ENCODE measurements around the gene ATF3.

The ATF3 gene

DNA sequence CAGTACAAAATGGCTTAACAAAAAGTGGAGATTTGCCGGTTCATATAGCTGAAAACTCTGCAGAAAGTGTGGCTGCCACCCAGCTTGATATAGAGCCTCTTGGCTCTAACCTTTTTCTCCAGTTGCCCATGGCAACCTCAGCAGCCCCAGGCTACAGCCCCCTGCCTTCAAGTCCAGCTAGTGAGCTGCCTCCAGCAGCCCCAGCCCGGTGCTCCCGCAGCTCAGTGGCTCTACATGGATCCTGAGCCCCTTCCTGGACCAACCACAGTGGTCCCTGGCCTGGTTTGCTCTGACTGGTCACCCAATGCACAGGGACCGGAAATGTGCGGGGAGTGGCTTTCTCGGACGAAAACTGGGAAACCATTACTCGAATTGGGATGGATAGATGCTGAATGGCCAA, 13.3 kb upstream of the ATF3 start:
- Mint-ChIP-seq H3K9me3 (no peaks in the 10 kb centered on the region), H3K36me3 (ENCODE audit: low read depth) (no peaks in the 10 kb centered on the region), H3K4me3 (no peak overlapping the region), H3K27ac (no peak overlapping the region), H3K4me1 (ENCODE audit: low read depth) (peaks cover 13% of the 10 kb centered on the region), H3K27me3 (peaks cover 23% of the 10 kb centered on the region)
- intact Hi-C loops (cut with micrococcal nuclease) = loop anchor here (10.0 kb wide), 1 partner anchor 80 kb away; no protein-coding TSS in a partner anchor

DNA sequence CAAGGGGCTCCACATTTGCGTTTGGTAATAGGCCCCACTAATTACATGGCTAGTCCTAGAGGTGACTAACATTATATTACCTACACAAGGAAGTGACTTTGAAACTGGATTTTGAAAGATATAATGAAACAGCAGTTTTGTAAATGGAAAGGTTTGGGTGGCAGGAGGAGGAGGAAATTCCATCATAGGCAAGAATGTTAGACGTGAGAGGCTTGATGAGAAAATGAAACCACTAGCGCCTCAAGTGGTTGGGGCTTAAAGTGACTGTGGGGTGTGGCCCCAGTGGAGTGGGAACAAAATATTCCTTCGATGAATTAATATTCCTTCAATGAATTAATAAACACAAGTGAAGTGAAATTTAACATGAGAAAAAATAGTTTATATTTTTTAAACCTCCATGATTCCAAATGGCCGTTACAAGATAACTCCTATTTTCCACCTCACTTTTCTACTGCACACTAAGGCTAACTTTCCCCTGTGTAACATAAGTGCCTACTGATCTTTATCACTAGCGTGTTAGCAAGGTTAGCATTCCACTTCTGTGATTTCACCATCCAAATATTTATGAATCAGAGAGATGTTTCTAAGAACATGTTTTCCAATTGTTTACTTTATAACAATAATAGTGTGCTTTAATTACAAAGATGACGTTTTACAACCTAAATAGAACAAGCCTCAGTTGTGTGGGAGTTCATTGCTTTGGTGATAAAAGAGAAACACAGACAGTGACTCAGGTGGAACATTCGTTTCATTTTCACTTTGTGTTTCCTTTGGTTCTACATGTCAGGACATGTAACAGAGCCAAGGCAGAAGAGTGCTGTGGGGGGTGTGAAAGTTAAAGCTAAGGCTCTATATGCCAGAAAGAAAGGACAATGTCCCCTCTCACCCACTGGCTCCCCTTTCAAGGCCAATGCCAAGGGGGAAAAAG, 12.5 kb upstream of the ATF3 start:
- intact Hi-C loops (cut with micrococcal nuclease) = loop anchor here (10.0 kb wide), 1 partner anchor 81 kb away; no protein-coding TSS in a partner anchor
- H3K4me3 Mint-ChIP-seq = no peak overlapping the region
- peaks cover 29% of the 10 kb centered on the region for H3K27me3 Mint-ChIP-seq
- H3K9me3 Mint-ChIP-seq = no peaks in the 10 kb centered on the region
- H3K27ac Mint-ChIP-seq = no peak overlapping the region
- H3K4me1 Mint-ChIP-seq (ENCODE audit: low read depth) = peaks cover 13% of the 10 kb centered on the region
- H3K36me3 Mint-ChIP-seq (ENCODE audit: low read depth) = no peaks in the 10 kb centered on the region

DNA sequence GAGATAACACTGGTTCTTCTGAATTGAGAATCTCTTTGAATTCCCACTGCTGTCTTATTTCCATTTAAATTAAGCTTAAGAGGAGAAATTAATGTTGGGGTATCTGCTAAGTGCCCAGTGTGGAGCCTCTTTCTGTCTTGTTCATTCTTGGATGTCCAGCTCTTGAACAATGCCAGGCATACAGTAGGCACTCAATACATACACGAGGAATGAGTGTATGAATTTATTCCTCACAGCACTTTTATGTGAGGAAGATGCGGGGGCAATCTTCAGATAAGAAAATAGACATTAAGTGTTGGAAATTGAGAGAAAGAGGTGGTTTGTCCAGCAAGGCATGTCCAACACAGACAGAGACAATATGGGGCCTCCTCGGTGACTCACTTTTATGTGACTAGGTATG, 11.8 kb upstream of the ATF3 start:
- Mint-ChIP-seq H3K4me3 (no peak overlapping the region), H3K27me3 (peaks cover 31% of the 10 kb centered on the region), H3K27ac (no peak overlapping the region), H3K9me3 (no peaks in the 10 kb centered on the region), H3K4me1 (ENCODE audit: low read depth) (peaks cover 13% of the 10 kb centered on the region), H3K36me3 (ENCODE audit: low read depth) (no peaks in the 10 kb centered on the region)
- intact Hi-C loops (cut with micrococcal nuclease) = loop anchor here (10.0 kb wide), 1 partner anchor 82 kb away; no protein-coding TSS in a partner anchor

DNA sequence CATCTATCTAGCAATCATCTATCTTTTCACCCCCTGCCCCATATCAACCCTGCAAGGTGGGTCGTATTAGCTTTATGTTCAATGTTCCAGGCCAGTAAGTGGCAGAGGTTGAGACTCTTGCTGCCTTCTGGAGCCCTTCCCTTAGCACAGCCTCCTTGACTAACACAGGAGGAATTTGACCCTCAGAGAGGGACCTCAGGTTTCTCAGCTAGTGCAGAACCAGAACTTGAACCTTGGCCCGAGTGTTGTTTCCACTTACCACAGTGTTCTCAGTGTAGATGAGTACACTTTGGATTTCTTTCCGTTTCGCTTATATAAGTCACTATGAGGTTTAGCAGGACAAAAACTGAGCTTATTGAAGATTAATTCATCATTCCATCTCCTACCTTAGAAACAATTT, 11.1 kb upstream of the ATF3 start:
- peaks cover 13% of the 10 kb centered on the region for H3K4me1 Mint-ChIP-seq (ENCODE audit: low read depth)
- no peaks in the 10 kb centered on the region for H3K9me3 Mint-ChIP-seq
- no peak overlapping the region for H3K4me3 Mint-ChIP-seq
- H3K27me3 Mint-ChIP-seq = peaks cover 35% of the 10 kb centered on the region
- no peak overlapping the region for H3K27ac Mint-ChIP-seq
- intact Hi-C loops (cut with micrococcal nuclease) = loop anchor here (10.0 kb wide), 1 partner anchor 83 kb away; no protein-coding TSS in a partner anchor
- no peaks in the 10 kb centered on the region for H3K36me3 Mint-ChIP-seq (ENCODE audit: low read depth)

DNA sequence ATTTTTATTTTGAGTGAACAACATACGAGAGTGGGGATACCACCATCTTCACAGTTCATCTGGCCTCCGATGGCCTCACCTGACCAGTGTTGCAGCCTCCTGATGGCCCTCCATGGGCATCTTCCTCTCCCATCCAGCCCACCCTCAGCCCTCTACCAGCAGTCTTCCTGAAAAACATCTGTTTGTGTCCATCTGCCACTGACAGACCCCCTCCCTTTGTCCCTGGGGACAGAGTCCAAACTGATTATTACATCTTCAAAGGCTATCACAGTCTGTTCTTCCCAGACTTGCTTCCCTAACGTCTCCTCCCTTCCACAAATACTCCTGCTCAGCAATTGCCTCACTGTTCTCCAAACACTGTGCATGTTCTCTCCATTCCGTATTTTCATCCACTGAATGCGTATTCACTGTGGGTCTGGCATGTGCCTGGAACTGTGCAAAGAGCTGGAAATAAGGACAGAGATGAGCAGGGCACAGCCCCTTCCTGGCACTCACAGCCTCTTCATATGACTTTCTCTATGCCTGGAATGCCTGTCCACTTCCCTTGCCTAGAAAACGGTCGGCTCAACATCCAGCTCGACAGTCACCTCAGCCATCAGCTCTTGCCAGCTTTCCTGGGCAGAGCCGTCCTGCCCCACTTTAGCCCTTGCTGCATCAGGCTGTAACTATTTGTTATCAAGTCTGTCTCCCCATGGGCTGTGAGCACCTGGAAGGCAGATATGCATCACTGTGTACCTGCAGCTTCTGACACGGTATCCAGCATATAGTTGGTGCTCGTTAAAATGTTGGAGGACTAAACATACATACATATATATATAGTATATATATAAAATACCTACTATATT, 8.3 kb upstream of the ATF3 start:
- peaks cover 56% of the 10 kb centered on the region for H3K27me3 Mint-ChIP-seq
- intact Hi-C loops (cut with micrococcal nuclease) = no loop called here
- H3K4me1 Mint-ChIP-seq (ENCODE audit: low read depth) = peaks cover 14% of the 10 kb centered on the region

DNA sequence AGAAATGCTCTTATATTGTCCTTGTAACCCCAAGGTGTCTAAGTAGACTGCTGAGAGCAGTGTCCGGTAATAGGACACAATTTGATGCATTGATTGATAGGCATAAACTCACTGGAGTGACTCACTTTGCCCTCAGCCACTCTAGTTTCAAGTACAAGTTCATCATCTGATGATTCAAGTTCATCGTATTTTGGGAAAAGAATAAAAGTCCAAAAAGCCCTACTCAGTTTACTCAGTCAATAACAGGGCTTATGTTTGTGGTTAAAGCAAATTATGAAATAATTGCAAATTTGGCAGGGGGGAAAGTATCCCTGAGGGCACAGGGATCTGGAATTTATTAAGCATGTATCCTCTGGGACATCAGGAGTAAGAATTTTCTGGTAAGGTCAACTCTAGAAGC, 7.6 kb upstream of the ATF3 start:
- Mint-ChIP-seq H3K36me3 (ENCODE audit: low read depth) (no peaks in the 10 kb centered on the region), H3K27me3 (peaks cover 63% of the 10 kb centered on the region), H3K9me3 (no peaks in the 10 kb centered on the region), H3K4me1 (ENCODE audit: low read depth) (peaks cover 14% of the 10 kb centered on the region), H3K4me3 (no peak overlapping the region), H3K27ac (no peak overlapping the region)
- intact Hi-C loops (cut with micrococcal nuclease) = no loop called here

More for the DNA sequence above, 8.3 kb upstream of the ATF3 start:
- Mint-ChIP-seq H3K4me3 (no peak overlapping the region), H3K27ac (no peak overlapping the region), H3K9me3 (no peaks in the 10 kb centered on the region), H3K36me3 (ENCODE audit: low read depth) (no peaks in the 10 kb centered on the region)

DNA sequence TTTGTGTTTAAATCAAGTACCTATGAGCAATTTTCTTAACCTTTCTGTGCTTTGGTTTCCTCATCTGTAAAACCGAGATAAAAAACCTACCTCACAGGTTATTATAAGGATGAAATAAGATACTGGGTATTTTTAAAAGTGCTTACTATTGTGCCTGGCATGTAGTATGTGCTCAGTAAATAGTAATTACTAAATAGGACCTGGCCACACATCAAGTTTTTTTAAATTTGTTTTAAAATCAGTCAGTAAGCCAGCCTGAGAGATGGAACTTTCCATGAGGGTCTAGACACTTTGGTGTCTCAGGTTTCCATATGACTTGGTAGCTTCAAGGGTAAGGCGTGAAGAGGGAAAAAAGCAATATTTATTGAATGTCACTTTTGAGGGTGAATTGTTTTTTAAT, 7.0 kb upstream of the ATF3 start:
- H3K27ac Mint-ChIP-seq = no peak overlapping the region

DNA sequence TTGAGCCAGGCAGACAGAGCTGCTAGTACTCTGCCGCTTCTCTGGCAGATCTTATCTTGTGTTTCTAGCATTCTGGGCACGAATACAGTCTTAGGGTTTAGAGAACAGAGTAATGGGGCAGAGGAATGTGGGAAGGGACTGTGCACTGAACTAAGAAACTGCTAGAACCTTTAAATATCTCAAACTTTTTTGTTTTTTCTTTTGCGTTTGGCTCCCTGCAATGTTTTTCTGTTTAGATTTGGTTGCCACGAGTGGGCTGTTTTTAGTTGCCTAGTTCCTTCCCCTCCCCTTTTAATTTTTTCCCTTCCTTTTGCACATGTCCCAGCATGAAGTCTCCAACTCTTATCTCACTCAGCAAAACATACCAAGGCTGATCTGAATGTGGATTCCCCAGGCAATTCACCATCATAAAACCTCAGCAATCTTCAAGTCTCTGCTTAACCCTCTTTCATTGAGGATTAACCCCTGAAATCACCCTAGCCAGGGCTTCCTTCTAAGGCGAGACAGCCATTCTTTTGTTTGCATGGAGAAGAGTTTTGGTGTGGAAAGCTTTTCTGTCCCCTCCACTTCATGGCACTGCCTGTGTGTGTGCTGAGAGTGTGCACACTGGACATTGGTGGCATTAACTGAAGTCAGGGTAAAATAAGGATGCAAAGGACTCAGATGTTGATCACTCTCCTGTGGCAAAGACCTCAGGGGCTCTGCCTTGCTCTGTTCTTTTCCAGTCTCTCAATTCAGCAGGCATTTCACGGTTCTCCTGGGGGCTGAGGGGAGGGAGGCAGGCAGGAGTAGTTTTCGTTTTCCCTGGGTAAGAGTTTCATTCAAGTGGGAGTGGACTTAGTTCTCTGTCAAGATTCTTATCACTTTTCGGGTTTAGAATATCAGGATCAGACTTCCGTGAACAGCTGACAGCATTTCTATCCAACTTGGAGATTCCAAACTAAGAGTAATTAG, 2.8 kb upstream of the ATF3 start:
- intact Hi-C loops (cut with micrococcal nuclease) = loop anchor here (1.0 kb wide), 1 partner anchor 132 kb away; no protein-coding TSS in a partner anchor
- Mint-ChIP-seq H3K36me3 (ENCODE audit: low read depth) (peaks cover 8% of the 10 kb centered on the region), H3K27me3 (peaks cover 77% of the 10 kb centered on the region), H3K27ac (no peak overlapping the region), H3K9me3 (no peaks in the 10 kb centered on the region), H3K4me1 (ENCODE audit: low read depth) (peaks cover 40% of the 10 kb centered on the region), H3K4me3 (no peak overlapping the region)

More for the DNA sequence above, 7.0 kb upstream of the ATF3 start:
- H3K36me3 Mint-ChIP-seq (ENCODE audit: low read depth) = no peaks in the 10 kb centered on the region
- H3K27me3 Mint-ChIP-seq = peaks cover 69% of the 10 kb centered on the region
- no peaks in the 10 kb centered on the region for H3K9me3 Mint-ChIP-seq
- peaks cover 14% of the 10 kb centered on the region for H3K4me1 Mint-ChIP-seq (ENCODE audit: low read depth)
- no peak overlapping the region for H3K4me3 Mint-ChIP-seq
- intact Hi-C loops (cut with micrococcal nuclease) = no loop called here

DNA sequence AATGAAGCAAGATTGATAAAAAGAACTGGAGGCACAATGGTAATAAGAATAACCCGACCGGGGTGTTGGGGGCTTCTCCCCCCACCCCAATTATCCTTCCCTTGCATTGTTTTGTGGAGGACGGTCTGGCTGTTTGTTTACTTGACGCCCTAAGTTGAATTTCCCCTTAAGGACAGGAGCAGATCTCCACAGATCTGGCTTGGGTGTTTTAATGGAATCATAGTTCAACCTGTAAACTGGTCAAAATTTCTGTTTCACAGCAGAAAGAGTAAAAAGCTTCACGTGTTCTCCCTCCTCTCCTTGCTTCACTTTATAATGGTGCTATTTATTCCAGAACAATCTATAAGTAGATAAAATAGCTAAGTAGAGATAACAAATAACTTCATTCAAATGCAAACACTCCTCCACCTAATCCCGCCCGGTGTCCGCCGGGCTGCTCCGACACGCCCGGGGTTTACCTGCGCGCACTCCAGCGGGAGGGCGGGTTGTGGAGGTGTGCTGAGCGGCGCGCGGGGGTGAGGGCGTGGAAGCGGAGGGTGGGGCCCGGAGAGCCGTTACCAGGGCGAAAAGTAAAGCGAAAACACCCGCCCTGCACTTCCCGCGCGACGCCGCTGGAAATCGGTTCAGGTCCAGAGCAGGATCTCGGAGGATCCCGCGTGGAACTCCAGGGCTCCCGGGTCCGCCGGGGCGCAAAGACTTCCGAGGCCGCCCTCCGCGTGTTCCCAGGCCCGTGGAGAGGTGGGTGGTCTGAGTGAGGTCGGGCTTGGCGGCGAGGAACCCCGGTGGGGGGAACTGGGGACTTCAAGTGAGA, 2.0 kb upstream of the ATF3 start:
- peaks cover 76% of the 10 kb centered on the region for H3K27me3 Mint-ChIP-seq
- H3K36me3 Mint-ChIP-seq (ENCODE audit: low read depth) = peaks cover 8% of the 10 kb centered on the region
- H3K27ac Mint-ChIP-seq = peak overlapping the region; percentile 96
- peaks cover 49% of the 10 kb centered on the region for H3K4me1 Mint-ChIP-seq (ENCODE audit: low read depth)
- intact Hi-C loops (cut with micrococcal nuclease) = no loop called here
- no peaks in the 10 kb centered on the region for H3K9me3 Mint-ChIP-seq
- peak overlapping the region; percentile 91 for H3K4me3 Mint-ChIP-seq

DNA sequence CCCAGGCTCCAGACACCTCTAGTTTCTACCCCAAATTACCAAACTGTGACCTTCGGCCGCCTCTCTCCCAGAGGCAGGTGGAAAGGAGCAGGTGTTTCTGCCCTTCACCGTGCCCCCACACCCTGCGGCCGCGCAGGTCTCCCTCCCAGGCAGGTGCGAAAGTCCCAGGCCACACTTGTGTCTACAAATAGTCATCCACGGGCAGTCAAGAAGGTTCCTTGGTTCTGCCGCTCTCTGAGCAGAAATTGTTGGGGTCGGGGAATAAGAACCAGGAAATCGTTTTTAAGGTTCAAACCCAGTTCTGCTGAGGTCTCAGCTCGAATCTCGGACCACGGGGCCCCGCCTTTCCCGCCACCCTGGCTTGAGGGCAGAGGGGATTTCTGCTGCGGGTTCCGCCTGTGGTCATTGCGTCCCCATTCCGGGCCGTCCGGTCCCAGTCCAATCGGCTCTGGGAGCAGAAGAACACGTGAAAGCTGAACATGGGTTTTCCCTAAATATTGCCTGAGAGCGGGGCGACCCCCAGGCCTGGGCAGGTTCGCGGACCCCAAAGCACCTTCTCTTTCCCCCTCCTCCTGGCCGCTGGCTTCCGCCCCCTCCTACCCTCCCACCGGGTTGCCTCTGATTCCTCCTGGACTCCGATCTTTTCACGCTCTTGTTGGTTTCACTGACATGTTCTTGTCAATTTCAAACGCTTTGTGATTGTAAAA, 1.2 kb upstream of the ATF3 start:
- intact Hi-C loops (cut with micrococcal nuclease) = no loop called here
- peak overlapping the region; percentile 96 for H3K27ac Mint-ChIP-seq
- H3K36me3 Mint-ChIP-seq (ENCODE audit: low read depth) = peaks cover 8% of the 10 kb centered on the region
- peaks cover 54% of the 10 kb centered on the region for H3K4me1 Mint-ChIP-seq (ENCODE audit: low read depth)
- H3K4me3 Mint-ChIP-seq = peak overlapping the region; percentile 91
- H3K27me3 Mint-ChIP-seq = peaks cover 69% of the 10 kb centered on the region
- no peaks in the 10 kb centered on the region for H3K9me3 Mint-ChIP-seq

DNA sequence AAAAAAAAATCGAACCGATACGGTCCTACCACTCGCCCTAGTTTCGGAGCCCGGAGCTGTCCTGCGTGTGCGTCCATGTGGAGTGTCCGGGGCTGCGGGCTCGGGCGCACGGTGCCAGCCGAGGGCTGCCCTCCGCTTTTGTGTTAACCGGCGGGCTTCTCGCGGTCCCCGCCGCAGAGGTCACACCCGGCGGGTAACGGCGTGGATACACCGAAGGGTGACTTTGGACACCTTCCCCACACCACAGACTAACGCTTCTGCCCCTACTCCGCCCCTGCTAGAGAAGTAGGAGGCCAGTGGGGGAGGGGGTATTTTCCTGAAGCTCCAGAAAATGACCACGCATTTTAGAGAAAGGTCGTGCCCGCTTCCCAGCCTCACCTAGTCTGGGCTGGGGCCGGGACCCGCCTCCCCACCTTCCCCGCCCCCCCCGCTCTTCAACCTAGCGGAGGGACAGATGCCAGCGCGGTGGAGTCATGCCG, 609 bp upstream of the ATF3 start:
- peak overlapping the region; percentile 91 for H3K4me3 Mint-ChIP-seq
- H3K9me3 Mint-ChIP-seq = no peaks in the 10 kb centered on the region
- H3K27me3 Mint-ChIP-seq = peaks cover 64% of the 10 kb centered on the region
- intact Hi-C loops (cut with micrococcal nuclease) = loop anchor here (2.0 kb wide), 2 partner anchors 49 to 65 kb away; no protein-coding TSS in a partner anchor
- peak overlapping the region; percentile 96 for H3K27ac Mint-ChIP-seq
- H3K36me3 Mint-ChIP-seq (ENCODE audit: low read depth) = peaks cover 8% of the 10 kb centered on the region
- peaks cover 60% of the 10 kb centered on the region for H3K4me1 Mint-ChIP-seq (ENCODE audit: low read depth)

Measured in dendritic cell treated with granulocyte-macrophage colony-stimulating factor and Interleukin-4, amounts not matched to agents 40 ng/mL and 50 ng/mL, for 4 days (primary cell).